ENCODE results near the gene ENPP6.
A peak's percentile ranks its signal among the peaks of the same experiment; 100 is the strongest.

ENPP6 gene

GRCh38 chr4:184217634-184218033 is at the start of gene ENPP6:
Gene ENPP6, minus strand, starts transcription at chr4:184217873. Its CDS starts 54 bp downstream, at chr4:184217819.
- Histone ChIP-seq H3K27me3 (replicated peaks) (peaks cover 16% of the 10 kb centered on the region), H3K27ac (no peak within 1 kb of the TSS), H3K4me3 (ENCODE audit: low read depth, low read length) (no peak within 1 kb of the TSS), H3K36me3 (replicated peaks) (no peaks in the 10 kb centered on the region)
- TF ChIP-seq CTCF (IDR thresholded peaks at IDR 0.05; ENCODE audit: low read depth, low read length, missing control alignments) = no peak
- in situ Hi-C loops (cut with HindIII; ENCODE audit: low pct_ligation_motif_present, low sequenced_read_pairs) = no loop called here
- no peak for DNase-seq

- TF ChIP-seq CTCF (IDR thresholded peaks at IDR 0.05; ENCODE audit: low read depth, low read length, missing control alignments) = no peak
- Histone ChIP-seq H3K4me3 (ENCODE audit: low read depth, low read length) (no peak overlapping the region), H3K27me3 (replicated peaks) (no peaks in the 10 kb centered on the region), H3K27ac (no peak overlapping the region), H3K36me3 (replicated peaks) (no peaks in the 10 kb centered on the region)
- DNase-seq = no peak
- in situ Hi-C loops (cut with HindIII; ENCODE audit: low pct_ligation_motif_present, low sequenced_read_pairs) = no loop called here
These were observed 49.5 kb upstream of the ENPP6 start for GRCh38 chr4:184267206-184267608.

- DNase-seq = peak; percentile 68
- Histone ChIP-seq H3K4me3 (ENCODE audit: low read depth, low read length) (no peak overlapping the region), H3K36me3 (replicated peaks) (no peaks in the 10 kb centered on the region), H3K27me3 (replicated peaks) (no peaks in the 10 kb centered on the region), H3K27ac (peak overlapping the region; percentile 46)
- TF ChIP-seq CTCF (IDR thresholded peaks at IDR 0.05; ENCODE audit: low read depth, low read length, missing control alignments) = no peak
- in situ Hi-C loops (cut with HindIII; ENCODE audit: low pct_ligation_motif_present, low sequenced_read_pairs) = no loop called here
These were observed 48.1 kb upstream of the ENPP6 start for GRCh38 chr4:184265546-184266351.

GRCh38 chr4:184263910-184264732 is 46.4 kb upstream of the ENPP6 start:
- H3K27me3 ChIP-seq (replicated peaks) = no peaks in the 10 kb centered on the region
- H3K27ac ChIP-seq = no peak overlapping the region
- H3K36me3 ChIP-seq (replicated peaks) = no peaks in the 10 kb centered on the region
- peak; percentile 90 for DNase-seq
- TF ChIP-seq CTCF (IDR thresholded peaks at IDR 0.05; ENCODE audit: low read depth, low read length, missing control alignments) = peak; percentile 84
- in situ Hi-C loops (cut with HindIII; ENCODE audit: low pct_ligation_motif_present, low sequenced_read_pairs) = no loop called here
- H3K4me3 ChIP-seq (ENCODE audit: low read depth, low read length) = no peak overlapping the region

- H3K36me3 ChIP-seq (replicated peaks) = no peaks in the 10 kb centered on the region
- DNase-seq = no peak
- no peak overlapping the region for H3K4me3 ChIP-seq (ENCODE audit: low read depth, low read length)
- H3K27me3 ChIP-seq (replicated peaks) = no peaks in the 10 kb centered on the region
- H3K27ac ChIP-seq = no peak overlapping the region
- in situ Hi-C loops (cut with HindIII; ENCODE audit: low pct_ligation_motif_present, low sequenced_read_pairs) = no loop called here
- no peak for TF ChIP-seq CTCF (IDR thresholded peaks at IDR 0.05; ENCODE audit: low read depth, low read length, missing control alignments)
These were observed 45.8 kb upstream of the ENPP6 start for GRCh38 chr4:184263461-184263860.
